Keratinocyte (primary cell): Measurements from ENCODE around the gene C1QTNF3. TPM values are rescaled to one million over a fixed set of nuclear protein-coding genes. Genes with fewer than 3 reads are reported as not detected.

Experiments
- DNase-seq: peaks from one replicate; pipeline ENCODE4 v3.0.0-alpha.2; 2011; ENCODE audit warnings: low read depth, missing footprints, low spot score
- FAIRE-seq: peaks from 2 replicates; lab custom pipeline; 2011; peaks lifted over from hg19 to GRCh38; lab: Jason Lieb, UNC
- H2AFZ ChIP-seq: 2 replicates; pipeline ENCODE4 v1.6.0; 2012; ENCODE audit warnings: low read length, control low read depth, inconsistent platforms; ENCODE audit not compliant: control insufficient read depth
- H3K27ac ChIP-seq: 2 replicates; pipeline ENCODE4 v1.5.1; 2011; ENCODE audit warnings: low read length; ENCODE audit not compliant: control insufficient read depth, insufficient read depth
- H3K27me3 ChIP-seq: 3 replicates; pipeline ENCODE4 v1.6.0; 2011; ENCODE audit warnings: low read length; ENCODE audit not compliant: control insufficient read depth, insufficient read depth; ENCODE audit errors: extremely low read depth
- H3K36me3 ChIP-seq, 2 experiments: 2 replicates in 1 of 2; 3 replicates in 1 of 2; pipeline ENCODE4 v1.5.1; 2011; ENCODE audit warnings: low read length in 2 of 2, mild to moderate bottlenecking in 1 of 2; ENCODE audit not compliant: control insufficient read depth in 2 of 2, insufficient read depth in 2 of 2; ENCODE audit errors: extremely low read depth in 1 of 2
- H3K4me1 ChIP-seq: 3 replicates; pipeline ENCODE4 v1.5.1; 2011; ENCODE audit warnings: low read length; ENCODE audit not compliant: control insufficient read depth, insufficient read depth; ENCODE audit errors: extremely low read depth
- H3K4me2 ChIP-seq: 3 replicates; pipeline ENCODE4 v1.6.0; 2011; ENCODE audit warnings: low read depth, low read length; ENCODE audit not compliant: control insufficient read depth, insufficient read depth; ENCODE audit errors: extremely low read depth
- H3K4me3 ChIP-seq, 3 experiments: fragments of 200-600 bp in 1 of 3; sonication (generic) in 1 of 3; 2 replicates in 2 of 3; 3 replicates in 1 of 3; pipeline ENCODE4 v1.5.1; 2011 to 2016; ENCODE audit warnings: low read length in 3 of 3, mild to moderate bottlenecking in 3 of 3, control low read depth in 2 of 3, inconsistent platforms in 1 of 3, low read depth in 1 of 3, mixed read lengths in 1 of 3, mixed run types in 1 of 3, moderate library complexity in 1 of 3; ENCODE audit not compliant: control insufficient read depth in 2 of 3, insufficient read depth in 2 of 3; ENCODE audit errors: extremely low read depth in 1 of 3
- H3K79me2 ChIP-seq: 2 replicates; pipeline ENCODE4 v1.6.0; 2012; ENCODE audit warnings: low read length; ENCODE audit not compliant: control insufficient read depth, insufficient read depth
- H3K9ac ChIP-seq: 3 replicates; pipeline ENCODE4 v1.6.0; 2011; ENCODE audit warnings: low read length; ENCODE audit not compliant: control insufficient read depth, insufficient read depth; ENCODE audit errors: extremely low read depth
- H3K9me1 ChIP-seq: 3 replicates; pipeline ENCODE4 v1.6.0; 2011; ENCODE audit warnings: low read length; ENCODE audit not compliant: control insufficient read depth, insufficient read depth; ENCODE audit errors: extremely low read depth
- H3K9me3 ChIP-seq: 2 replicates; pipeline ENCODE4 v1.5.1; 2012; ENCODE audit warnings: low read depth, low read length; ENCODE audit not compliant: control insufficient read depth
- H4K20me1 ChIP-seq: 3 replicates; pipeline ENCODE4 v1.6.0; 2011; ENCODE audit warnings: low read length; ENCODE audit not compliant: control insufficient read depth, insufficient read depth; ENCODE audit errors: extremely low read depth
- EZH2 ChIP-seq: IDR thresholded peaks from one replicate; pipeline ENCODE4 v1.6.1; 2012; ENCODE audit warnings: inconsistent platforms, mild to moderate bottlenecking, low read length, moderate library complexity
- dilution Hi-C: fragments of 300-500 bp; cut with MboI; formaldehyde crosslinking; loops from one replicate; pipeline ENCODE4 v1.7.0; 2020; ENCODE audit warnings: low sequenced_read_pairs; ENCODE audit not compliant: extremely low pct_ligation_motif_present
- polyA plus RNA-seq, 5 experiments: library from polyadenylated mRNA; depleted of rRNA in 3 of 5; stranded (reverse) in 3 of 5; stranded (forward) in 1 of 5; unstranded in 1 of 5; fragments of >200 nt; gene quantifications; 1 replicate in 1 of 5; 2 replicates in 3 of 5; 3 replicates in 1 of 5; pipeline versions ENCODE4 v1.2.1 to v1.2.3, GENCODE V29; 2011 to 2012; ENCODE audit warnings: missing spikeins in 2 of 5, low read depth in 1 of 5, low replicate concordance in 1 of 5
- TF ChIP-seq, protein P1 (sequence below), 3 experiments: IDR thresholded peaks in 1 of 3; conservative IDR thresholded peaks in 1 of 3; optimal IDR thresholded peaks in 1 of 3; 2 replicates in 2 of 3; 3 replicates in 1 of 3; pipeline versions ENCODE3 to v1.5.1; 2011; ENCODE audit warnings: low read length in 3 of 3, mild to moderate bottlenecking in 3 of 3, moderate library complexity in 2 of 3, control low read depth in 1 of 3, inconsistent platforms in 1 of 3; ENCODE audit not compliant: insufficient read depth in 2 of 3; ENCODE audit errors: extremely low read depth in 1 of 3

C1QTNF3 gene
- polyA plus RNA-seq, 1 donor (not counting 4 experiments of a cell fraction or from before 2014, with no cell fraction given), result 1.0 TPM

DNA sequence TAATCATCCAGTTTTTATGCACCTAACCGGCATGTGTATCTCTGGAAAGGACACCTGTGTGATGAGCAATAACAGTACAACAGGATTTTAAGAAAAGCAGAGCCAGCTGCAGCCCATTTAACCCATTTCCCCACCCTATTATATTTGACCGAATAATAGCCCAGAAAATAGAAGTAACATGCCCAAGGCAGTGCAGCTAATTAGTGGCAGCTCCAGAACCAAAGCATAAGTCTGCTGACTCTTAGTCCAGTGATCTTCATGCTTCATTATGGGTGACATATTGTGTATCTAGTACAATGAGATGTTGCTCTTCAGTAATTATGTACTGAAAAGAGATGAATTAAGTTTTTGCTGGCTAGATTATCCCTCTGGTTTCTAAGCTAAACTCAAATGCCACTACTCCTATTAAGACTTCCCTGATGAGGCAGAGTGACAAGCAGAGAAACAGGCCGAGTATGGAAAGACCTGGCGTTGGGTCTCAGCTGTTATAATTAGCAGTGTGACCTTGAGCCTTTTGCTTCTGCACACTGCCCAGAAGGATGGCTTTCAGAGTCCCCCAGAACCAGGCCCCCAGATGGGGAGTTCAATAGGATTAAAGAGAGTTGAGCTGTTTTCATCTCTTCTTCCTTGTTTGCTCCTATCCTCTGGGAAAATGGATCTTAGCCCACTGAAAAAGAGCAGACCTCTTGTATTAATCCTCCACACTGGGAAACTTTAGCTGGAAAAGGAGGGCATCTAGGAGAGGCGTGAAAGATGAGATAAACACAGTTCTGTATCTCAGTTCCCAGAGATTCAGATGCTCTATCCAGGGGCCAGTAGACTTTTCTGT lies 10.8 kb upstream of the C1QTNF3 start:
- H3K9me1 ChIP-seq, result no peaks in the 10 kb centered on the region
- H3K27me3 ChIP-seq, result no peaks in the 10 kb centered on the region
- peak overlapping the region; percentile 67 for H3K27ac ChIP-seq
- FAIRE-seq, result peak; percentile 41
- peak overlapping the region; percentile 86 for H3K4me2 ChIP-seq
- H3K4me1 ChIP-seq, result peaks cover 31% of the 10 kb centered on the region
- H3K4me3 ChIP-seq, result peak overlapping the region in 2 of 3 experiments; percentile 23 to 36
- TF ChIP-seq, protein P1, sequence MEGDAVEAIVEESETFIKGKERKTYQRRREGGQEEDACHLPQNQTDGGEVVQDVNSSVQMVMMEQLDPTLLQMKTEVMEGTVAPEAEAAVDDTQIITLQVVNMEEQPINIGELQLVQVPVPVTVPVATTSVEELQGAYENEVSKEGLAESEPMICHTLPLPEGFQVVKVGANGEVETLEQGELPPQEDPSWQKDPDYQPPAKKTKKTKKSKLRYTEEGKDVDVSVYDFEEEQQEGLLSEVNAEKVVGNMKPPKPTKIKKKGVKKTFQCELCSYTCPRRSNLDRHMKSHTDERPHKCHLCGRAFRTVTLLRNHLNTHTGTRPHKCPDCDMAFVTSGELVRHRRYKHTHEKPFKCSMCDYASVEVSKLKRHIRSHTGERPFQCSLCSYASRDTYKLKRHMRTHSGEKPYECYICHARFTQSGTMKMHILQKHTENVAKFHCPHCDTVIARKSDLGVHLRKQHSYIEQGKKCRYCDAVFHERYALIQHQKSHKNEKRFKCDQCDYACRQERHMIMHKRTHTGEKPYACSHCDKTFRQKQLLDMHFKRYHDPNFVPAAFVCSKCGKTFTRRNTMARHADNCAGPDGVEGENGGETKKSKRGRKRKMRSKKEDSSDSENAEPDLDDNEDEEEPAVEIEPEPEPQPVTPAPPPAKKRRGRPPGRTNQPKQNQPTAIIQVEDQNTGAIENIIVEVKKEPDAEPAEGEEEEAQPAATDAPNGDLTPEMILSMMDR (optimal IDR thresholded peaks at IDR 0.05 in 1 of 3, IDR thresholded peaks at IDR 0.05 in 1 of 3, conservative IDR thresholded peaks at IDR 0.05 in 1 of 3; ENCODE audit: extremely low read depth in 1 of 3, insufficient read depth in 2 of 3, low read length in 3 of 3), result no peak
- TF ChIP-seq EZH2, result no peak
- peak overlapping the region; percentile 83 for H2AFZ ChIP-seq
- dilution Hi-C loops, result no loop called here
- no peaks in the 10 kb centered on the region for H4K20me1 ChIP-seq
- DNase-seq, result no peak
- no peaks in the 10 kb centered on the region for H3K79me2 ChIP-seq
- no peaks in the 10 kb centered on the region for H3K9me3 ChIP-seq
- no peaks in the 10 kb centered on the region for H3K36me3 ChIP-seq
- H3K9ac ChIP-seq, result no peak overlapping the region

DNA sequence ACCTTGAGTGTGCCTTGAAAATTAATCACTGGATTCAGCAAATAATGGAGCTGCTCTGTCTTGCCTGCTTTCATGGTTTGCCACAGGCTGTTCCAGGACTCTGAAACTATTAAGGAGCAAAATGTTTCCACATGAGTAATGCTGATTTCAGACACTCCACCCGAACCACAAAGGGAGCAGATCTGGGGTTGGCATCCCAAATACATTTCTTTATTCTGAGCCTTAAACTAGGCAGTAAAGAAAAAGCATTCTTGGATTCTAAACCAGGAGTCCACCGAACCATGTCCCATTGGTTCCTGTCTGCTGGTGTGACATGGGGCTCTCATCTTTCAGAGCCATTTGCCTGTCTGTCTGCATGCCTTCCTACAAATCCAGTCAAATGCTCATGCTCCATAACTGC lies 10.1 kb upstream of the C1QTNF3 start:
- peak; percentile 49 for DNase-seq

More for the DNA sequence above, 10.1 kb upstream of the C1QTNF3 start:
- H3K27ac ChIP-seq, result peak overlapping the region; percentile 67
- H3K4me3 ChIP-seq, result peak overlapping the region in 2 of 3 experiments; percentile 23 to 36
- H3K9ac ChIP-seq, result peak overlapping the region; percentile 33
- no peaks in the 10 kb centered on the region for H3K36me3 ChIP-seq
- FAIRE-seq, result peak; percentile 83
- no peaks in the 10 kb centered on the region for H3K9me1 ChIP-seq
- H3K79me2 ChIP-seq, result no peaks in the 10 kb centered on the region
- dilution Hi-C loops, result no loop called here
- peak overlapping the region; percentile 86 for H3K4me2 ChIP-seq
- peak overlapping the region; percentile 83 for H2AFZ ChIP-seq
- no peaks in the 10 kb centered on the region for H3K27me3 ChIP-seq
- H3K4me1 ChIP-seq, result peaks cover 31% of the 10 kb centered on the region
- TF ChIP-seq, protein P1 (optimal IDR thresholded peaks at IDR 0.05 in 1 of 3, IDR thresholded peaks at IDR 0.05 in 1 of 3, conservative IDR thresholded peaks at IDR 0.05 in 1 of 3; ENCODE audit: extremely low read depth in 1 of 3, insufficient read depth in 2 of 3, low read length in 3 of 3), result no peak
- TF ChIP-seq EZH2, result no peak
- no peaks in the 10 kb centered on the region for H3K9me3 ChIP-seq
- H4K20me1 ChIP-seq, result no peaks in the 10 kb centered on the region
